GM21423 (cell line): ENCODE data around the gene HLA-F.

Experiments
- ATAC-seq: cut with Tn5 transposase; IDR thresholded peaks from one replicate; pipeline ENCODE4 v1.9.1; 2021; ENCODE audit warnings: mild to moderate bottlenecking, moderate library complexity; ENCODE audit not compliant: unreplicated experiment

Gene HLA-F

DNA sequence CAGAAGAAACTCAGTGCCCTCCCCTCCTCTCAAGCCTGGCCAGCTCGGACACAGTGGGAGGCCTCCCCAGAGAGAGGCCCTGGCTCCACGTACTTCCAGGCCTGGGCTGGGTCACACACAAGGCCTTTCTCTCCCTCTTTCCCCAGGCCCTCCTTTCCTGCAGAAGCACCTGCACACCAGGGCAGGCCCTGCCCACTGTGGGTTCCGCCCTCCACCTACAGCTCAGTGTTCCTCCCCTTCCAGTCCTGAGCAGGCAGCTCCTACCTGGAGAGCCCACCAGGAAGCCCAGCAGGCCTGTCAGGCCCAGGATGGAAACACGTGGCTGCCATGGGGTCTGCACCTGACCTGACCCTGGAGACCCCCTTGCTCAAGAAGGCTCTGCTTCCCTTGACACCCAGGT, 18.9 kb downstream of the HLA-F start:
- ATAC-seq: no peak

DNA sequence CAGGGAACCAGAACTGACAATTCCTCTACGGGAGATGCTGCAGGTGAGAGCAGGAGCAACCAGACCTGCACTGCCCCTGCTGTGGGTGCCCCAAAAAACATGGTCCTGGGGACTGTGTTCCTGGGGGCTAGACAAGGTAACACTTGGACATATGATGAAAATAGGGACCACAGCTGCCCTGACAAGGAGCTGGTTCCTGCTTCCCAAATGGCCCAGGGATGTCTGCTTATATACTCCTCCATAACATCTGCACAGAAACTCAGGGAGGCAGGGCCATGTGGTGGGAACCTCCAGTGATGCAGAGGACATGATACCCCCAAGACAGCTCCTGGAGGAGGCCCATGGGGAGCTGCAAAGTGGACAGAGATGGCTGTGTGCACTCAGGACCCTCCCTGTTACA, 19.8 kb downstream of the HLA-F start:
- ATAC-seq: no peak

GRCh38 chr6:29743568-29743967, 20.3 kb downstream of the HLA-F start:
- no peak for ATAC-seq

DNA sequence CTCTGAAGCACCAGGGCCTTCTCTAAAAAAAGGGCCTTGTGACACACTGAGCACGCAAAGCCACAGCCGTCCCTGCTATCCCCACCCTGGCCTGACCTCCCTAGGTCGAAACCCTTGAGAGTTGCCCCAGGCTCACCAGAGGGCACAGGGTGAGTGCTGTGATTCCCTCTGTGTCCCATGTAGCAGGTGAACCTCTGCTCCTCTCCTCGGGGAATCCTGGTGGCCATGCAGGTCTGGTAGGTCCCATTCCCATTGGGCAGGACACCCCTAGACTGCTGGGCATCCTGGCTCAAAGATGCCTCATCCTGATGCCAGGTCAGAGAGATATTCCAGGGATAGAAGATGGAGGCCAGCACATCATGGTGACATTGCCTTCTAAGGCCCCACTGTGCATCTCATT, 20.9 kb downstream of the HLA-F start:
- no peak for ATAC-seq

- no peak for ATAC-seq
Measured at GRCh38 chr6:29744621-29745020, 21.4 kb downstream of the HLA-F start.

DNA sequence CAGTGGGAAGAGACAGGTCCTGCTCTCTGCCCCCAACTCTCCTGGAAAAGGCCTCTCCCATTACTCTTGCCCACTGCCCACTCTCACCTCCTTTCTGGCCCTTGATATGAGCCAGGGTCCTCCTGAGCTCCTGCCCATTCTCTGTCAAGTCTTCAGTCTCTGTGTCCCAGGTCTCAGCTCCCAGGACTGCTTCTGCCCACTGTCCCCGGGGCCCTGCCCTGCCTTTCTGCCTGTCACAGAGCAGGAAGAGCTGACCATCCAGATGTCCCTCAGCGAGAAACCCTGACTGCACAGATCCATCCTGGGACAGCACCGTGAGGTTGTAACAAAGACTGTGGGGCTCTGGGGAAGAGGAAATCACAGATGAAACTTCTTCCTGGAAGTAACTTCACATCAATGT, 22.2 kb downstream of the HLA-F start:
- no peak for ATAC-seq

DNA sequence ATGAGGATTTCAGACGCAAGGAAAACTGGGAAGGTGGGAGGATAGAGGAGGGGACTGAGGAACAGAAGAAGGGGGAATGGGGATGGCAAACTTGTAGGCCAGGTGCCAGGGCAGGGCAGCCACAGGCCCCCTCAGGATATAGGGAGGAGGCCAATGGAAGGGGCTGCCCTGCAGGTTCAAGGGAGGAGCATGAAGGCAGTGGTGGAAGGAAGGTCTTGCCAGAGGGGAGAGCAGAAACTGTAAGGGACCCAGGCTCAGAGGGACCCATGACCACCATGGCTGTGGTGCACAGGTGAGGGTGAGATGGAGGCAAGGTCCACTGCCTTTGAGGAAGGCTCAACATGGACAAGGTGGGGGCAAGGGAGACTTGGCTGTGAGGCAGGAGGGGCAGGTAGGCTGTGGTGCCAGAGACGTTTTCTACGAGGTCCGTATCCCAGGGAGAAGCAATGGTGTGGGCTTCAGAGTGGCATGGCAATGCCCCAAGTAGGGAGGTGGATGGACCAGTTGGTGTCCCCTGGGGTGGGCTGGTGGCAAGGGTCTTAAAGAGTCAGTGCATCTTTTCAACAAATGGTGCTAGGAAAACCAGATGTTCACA, 22.7 kb downstream of the HLA-F start:
- no peak for ATAC-seq

DNA sequence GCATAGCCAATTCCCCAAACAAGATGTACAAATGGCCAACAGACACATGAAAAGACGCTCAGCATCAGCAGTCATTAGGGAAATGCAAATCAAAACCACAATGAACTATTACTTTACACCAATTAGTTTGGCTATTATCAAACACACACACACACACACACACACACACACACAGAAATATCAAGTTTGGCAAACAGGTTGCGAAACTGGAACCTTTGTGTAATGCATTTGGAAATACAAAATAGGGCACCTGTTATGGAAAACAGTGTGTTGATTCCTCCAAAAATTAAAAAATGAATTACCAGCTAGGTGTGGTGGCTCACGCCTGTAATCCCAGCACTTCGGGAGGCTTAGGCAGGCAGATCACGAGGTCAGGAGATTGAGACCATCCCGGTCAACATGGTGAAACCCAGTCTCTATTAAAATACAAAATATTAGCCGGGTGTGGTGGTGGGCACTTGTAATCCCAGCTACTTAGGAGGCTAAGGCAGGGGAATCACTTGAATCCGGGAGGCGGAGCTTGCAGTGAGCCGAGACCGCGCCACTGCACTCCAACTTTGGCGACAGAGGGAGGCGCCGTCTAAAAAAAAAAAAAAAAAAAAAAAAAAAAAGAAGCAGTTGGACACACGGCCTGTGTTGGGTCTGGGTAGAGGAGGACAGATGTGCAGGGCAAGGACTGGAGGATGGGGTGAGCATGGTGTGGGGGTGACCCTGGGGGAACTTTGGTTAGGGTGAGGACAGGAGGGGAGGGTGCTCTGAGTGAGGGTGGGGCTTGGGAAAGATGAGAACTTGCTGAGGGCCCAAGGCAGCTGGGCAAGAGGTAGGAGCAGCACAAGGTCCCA, 23.8 kb downstream of the HLA-F start:
- no peak for ATAC-seq

- ATAC-seq: no peak
Measured at GRCh38 chr6:29747688-29748250, 24.5 kb downstream of the HLA-F start.

DNA sequence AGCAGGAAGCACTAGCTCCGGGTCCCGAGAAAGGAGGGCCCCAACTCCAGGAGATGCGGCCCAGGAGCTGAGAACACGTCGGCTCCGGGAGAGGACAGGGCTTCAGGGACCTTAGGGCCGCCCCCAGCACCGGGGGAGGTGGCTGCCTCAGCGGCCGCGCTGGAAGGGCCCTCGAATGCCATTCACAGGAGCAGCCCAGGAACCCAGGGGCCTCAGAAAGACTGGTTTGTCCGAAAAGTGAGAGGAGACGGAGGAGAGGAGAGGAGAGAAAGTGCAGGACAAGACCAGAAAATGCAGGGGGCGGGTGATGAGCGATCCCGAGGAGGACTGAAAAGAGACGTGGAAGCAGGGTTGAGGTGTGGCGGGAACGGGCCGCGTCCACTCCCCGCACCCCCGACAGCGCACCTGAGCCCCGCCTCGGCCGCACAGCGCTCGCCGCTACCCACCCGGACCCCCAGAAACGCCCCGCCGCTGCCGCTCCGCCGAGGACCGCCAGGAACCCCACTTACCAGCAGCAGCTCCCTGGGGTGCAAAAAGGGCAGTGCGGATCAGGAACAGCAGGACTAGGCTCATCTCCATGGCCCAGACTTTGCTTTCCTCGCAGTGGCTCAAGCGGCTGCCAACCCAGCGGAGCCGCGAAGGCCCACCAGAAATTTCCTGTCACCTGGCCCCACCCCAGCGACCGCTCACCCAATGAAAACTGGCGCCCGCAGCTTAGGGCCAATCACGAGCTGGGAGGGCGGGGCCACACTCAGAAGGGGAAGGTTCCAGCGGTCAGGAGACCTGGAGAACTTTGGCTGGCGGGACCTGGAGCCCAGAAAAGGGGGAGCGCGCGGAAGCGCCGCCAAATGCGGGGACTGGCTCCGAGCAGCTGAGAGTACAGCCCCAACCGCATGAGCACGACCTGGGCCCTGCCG, 25.4 kb downstream of the HLA-F start:
- ATAC-seq: peak; percentile 63

DNA sequence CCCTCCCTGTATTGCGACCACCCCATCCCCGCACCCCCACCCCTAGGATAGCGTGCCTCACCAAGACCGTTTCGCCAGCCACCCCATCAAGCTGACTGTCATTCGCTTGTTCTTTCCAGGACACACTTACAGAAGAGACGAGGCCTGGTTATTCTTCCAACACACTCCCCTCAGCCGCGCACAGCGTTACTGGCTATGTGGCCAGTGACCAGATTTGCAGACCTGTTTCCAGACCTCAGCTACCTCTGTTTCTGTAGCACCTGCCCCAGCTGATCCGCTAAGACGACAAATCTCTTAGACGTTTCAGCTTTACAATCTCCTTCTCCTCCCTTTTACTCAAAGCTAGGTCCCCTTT, 26.1 kb downstream of the HLA-F start:
- ATAC-seq: no peak

DNA sequence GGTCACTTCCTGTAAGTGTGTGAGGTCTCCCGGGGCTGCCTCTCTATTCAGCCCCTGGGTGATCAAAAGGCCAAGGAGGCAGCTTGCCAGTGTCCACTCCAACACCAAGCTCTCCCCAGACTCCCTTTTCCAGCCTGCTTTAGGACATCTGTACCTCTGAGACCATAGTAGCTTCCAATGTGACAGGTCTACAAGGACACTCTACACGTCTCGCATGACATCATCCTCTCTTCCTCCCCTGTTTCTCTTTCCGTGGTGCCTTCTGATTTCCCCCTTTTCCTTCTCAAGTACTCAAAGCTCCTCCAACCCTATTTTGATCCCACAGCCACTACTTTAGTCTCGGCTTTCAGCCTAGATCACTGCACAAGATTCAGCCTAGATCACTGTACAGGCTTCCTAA, 26.4 kb downstream of the HLA-F start:
- ATAC-seq: no peak

- no peak for ATAC-seq
Measured at GRCh38 chr6:29750709-29751108, 27.5 kb downstream of the HLA-F start.

DNA sequence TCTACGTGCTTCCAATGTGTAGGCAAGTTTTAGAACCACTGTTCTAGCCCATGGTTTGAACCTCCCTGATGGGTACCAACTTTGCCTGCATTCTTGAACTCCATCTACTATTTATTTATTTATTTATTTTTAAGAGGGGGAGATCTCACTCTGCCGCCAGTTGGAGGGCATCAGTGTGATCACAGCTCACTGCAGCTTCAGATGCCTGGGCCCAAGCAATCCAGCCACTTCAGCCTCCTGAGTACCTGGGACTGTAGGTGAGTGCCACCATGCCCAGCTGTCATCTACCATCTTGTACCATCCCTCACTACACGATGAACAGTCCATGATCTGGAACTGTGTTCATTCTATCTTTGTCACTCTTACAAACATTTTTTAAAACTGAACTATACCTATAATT, 28.2 kb downstream of the HLA-F start:
- no peak for ATAC-seq

- ATAC-seq: peak; percentile 68
Measured at GRCh38 chr6:29752451-29753308, 29.4 kb downstream of the HLA-F start.

GRCh38 chr6:29753309-29753644, 30.0 kb downstream of the HLA-F start:
- ATAC-seq: no peak

- no peak for ATAC-seq
Measured at GRCh38 chr6:29755295-29755871, 32.1 kb downstream of the HLA-F start.

DNA sequence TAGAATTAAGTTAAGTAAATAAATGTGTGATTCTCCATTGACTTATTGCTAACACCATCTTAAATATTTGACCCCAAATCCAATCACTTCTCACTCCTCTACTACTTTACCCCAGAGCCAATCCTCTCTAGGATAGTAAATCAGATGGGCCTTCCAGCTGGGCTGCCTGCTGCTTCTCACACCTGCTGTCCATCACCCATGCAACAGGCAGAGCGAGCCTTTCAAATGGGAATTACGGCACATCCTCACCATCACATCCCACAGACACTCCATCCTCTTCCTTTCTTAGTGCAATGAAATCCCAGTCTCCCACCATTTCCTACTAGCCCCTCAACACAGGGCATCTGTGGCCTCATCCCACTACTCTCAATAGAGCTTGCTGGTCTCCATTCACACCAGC, 34.0 kb downstream of the HLA-F start:
- ATAC-seq: no peak

DNA sequence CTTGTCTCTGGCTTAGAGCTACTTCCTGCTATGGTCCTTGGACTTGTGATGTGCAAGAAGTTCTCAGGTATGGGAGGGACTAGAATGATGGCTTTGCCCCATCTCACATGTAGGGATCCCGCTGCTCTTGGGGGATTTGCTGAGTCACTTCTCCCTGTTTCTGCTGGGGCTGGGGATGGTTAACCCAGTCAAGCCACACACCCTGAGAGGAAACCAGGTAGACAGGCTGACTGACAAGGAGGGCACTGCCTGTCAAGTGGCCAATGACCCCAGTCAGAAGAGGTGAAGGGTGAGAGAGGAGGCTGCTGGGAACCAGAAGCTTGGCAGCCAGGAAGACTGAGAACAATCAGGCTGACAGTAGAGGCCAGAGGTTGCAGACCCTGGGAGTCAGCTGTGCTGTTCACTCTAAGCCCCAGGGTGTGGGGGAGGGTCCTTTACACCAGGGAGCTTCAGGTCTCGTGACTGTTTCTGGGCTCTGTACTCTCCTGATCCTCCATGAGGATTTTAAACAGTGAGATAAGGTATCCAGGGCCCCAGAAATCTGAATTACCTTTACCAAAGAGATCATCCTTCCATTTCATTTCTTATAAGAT, 34.6 kb downstream of the HLA-F start:
- no peak for ATAC-seq

DNA sequence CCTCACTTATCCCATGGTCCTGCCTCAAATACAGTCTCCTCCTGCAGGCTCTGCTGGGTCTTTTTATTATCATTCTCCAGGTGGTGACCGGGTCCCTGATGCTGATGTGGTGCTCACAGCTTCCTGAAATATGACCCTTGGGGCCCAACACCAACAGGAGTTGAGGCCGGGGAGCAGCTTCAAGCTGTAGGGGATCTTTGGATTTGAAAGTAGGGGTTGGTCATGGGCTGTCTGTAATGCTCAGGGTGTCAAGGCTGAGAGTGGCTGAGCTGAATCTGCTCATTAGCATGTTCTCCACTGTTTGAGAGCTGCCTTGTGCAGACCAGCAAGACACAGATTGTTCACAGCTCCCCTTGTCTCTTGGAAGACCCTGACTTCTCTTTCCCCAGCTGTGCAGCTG, 35.5 kb downstream of the HLA-F start:
- no peak for ATAC-seq
